ENCODE results near the gene CERK.

The CERK gene

DNA sequence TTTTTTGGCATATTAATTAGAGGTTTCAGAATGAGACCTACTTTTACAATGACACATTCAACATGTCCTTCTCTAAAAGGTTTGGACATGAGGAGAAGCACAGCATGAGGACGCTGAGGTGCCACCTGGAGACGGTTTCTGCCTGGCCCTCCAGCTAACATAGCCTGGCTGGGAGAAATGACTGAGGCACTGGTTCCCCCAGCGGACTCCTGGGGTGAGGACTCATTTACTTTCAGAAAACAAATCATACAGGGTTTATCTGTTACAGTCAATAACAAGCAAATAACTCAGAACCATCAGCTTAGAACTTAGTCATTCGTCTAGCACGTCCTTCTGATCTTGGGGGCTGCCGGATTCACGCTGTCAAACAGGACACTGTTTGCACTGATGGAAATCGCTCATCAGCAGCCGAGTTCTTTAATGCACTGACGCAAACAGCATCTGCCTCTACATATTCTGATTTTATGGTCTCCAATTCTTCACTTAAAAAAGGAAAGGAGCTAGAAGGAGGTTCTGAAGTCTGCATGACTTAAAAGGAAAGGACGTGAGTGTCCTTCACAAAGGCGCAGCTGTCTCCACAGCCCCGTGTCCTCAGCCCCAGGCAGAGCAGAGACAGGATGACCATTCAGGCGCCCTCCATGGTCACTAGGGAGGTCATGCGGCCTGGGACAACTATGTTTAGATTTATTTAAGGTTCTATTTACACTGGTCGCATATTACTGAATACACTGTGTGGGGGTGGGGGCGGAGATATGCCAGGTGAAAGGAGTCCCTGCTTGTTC lies 44.2 kb downstream of the CERK start:
- Histone ChIP-seq H3K4me3 (ENCODE audit: low read length) (no peak overlapping the region), H3K9ac (ENCODE audit: low read depth, low read length) (no peak overlapping the region), H3K27me3 (ENCODE audit: control insufficient read depth, insufficient read depth, low read length) (no peaks in the 10 kb centered on the region), H3K9me3 (replicated peaks; ENCODE audit: low read length) (no peaks in the 10 kb centered on the region), H3K4me1 (ENCODE audit: control insufficient read depth, insufficient read depth, low read length) (no peaks in the 10 kb centered on the region), H3K4me2 (ENCODE audit: low read length) (no peak overlapping the region), H3K36me3 (ENCODE audit: insufficient read depth, low read length) (peaks cover 78% of the 10 kb centered on the region)

DNA sequence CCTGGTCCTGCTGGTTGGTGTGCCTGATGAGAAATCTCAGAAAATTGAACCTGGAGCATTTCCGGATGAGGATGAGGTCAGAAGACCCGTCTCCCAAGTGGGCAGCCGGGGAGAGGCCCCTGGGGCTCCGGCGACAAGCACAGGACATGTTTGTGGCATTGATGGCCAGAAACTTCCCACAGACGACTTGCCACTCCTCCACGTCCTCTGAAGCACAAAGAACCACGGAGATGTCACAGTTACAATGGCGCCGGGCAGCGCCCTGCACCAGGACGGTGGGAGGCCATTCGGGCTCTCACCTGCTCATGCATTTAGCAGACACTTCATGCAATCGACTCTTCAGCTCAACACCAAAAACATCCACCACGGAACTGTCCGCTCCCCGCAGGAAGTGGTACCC lies 46.5 kb downstream of the CERK start:
- H3K27me3 ChIP-seq (ENCODE audit: control insufficient read depth, insufficient read depth, low read length): no peaks in the 10 kb centered on the region
- H3K9ac ChIP-seq (ENCODE audit: low read depth, low read length): no peak overlapping the region
- no peaks in the 10 kb centered on the region for H3K9me3 ChIP-seq (replicated peaks; ENCODE audit: low read length)
- peaks cover 79% of the 10 kb centered on the region for H3K36me3 ChIP-seq (ENCODE audit: insufficient read depth, low read length)
- no peak overlapping the region for H3K4me2 ChIP-seq (ENCODE audit: low read length)
- no peaks in the 10 kb centered on the region for H3K4me1 ChIP-seq (ENCODE audit: control insufficient read depth, insufficient read depth, low read length)
- no peak overlapping the region for H3K4me3 ChIP-seq (ENCODE audit: low read length)

DNA sequence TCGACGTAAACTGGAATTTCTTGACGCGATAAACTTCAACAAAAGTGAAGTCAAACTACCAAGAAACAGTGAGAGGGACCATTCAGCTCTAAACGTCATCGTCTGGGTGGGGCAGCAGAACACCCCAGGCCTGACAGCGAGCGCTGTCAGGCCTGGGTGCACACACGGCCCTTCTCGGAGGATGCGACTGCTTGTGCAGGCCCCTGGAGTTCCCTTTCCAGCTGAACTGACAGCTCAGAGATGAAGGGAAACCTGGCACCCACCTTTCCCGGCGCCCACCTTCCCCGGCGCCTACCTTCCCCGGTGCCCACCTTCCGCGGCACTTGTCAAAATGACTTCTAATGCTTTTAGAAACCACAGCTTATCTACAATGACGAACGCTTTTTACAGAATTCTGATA lies 47.9 kb downstream of the CERK start:
- H3K4me1 ChIP-seq (ENCODE audit: control insufficient read depth, insufficient read depth, low read length): no peaks in the 10 kb centered on the region
- H3K36me3 ChIP-seq (ENCODE audit: insufficient read depth, low read length): peaks cover 80% of the 10 kb centered on the region
- no peak overlapping the region for H3K4me2 ChIP-seq (ENCODE audit: low read length)
- H3K9me3 ChIP-seq (replicated peaks; ENCODE audit: low read length): no peaks in the 10 kb centered on the region
- H3K27me3 ChIP-seq (ENCODE audit: control insufficient read depth, insufficient read depth, low read length): no peaks in the 10 kb centered on the region
- H3K9ac ChIP-seq (ENCODE audit: low read depth, low read length): no peak overlapping the region
- no peak overlapping the region for H3K4me3 ChIP-seq (ENCODE audit: low read length)

DNA sequence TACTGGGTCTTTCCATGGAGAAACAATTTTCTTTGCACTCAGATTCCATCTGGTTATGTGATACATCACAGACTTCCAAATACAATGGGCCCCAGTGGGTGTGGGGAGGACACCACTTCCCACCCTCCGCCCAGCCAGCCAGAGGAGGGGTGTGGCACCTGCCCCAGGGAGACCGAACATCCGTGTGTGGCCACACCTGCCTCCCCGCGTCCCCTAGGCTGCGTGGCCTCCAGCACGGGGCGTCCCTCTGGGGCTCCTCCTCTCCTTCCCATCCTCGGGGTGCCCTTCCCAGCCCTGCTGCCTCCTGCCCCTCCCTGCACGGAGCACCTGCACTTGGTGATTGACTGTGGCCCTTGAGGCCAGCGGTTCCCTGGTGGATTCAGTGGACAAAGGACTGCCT lies 49.1 kb downstream of the CERK start:
- H3K4me3 ChIP-seq (ENCODE audit: low read length): no peak overlapping the region
- no peaks in the 10 kb centered on the region for H3K4me1 ChIP-seq (ENCODE audit: control insufficient read depth, insufficient read depth, low read length)
- H3K36me3 ChIP-seq (ENCODE audit: insufficient read depth, low read length): peaks cover 74% of the 10 kb centered on the region
- no peaks in the 10 kb centered on the region for H3K9me3 ChIP-seq (replicated peaks; ENCODE audit: low read length)
- H3K27me3 ChIP-seq (ENCODE audit: control insufficient read depth, insufficient read depth, low read length): no peaks in the 10 kb centered on the region
- H3K9ac ChIP-seq (ENCODE audit: low read depth, low read length): no peak overlapping the region
- no peak overlapping the region for H3K4me2 ChIP-seq (ENCODE audit: low read length)

DNA sequence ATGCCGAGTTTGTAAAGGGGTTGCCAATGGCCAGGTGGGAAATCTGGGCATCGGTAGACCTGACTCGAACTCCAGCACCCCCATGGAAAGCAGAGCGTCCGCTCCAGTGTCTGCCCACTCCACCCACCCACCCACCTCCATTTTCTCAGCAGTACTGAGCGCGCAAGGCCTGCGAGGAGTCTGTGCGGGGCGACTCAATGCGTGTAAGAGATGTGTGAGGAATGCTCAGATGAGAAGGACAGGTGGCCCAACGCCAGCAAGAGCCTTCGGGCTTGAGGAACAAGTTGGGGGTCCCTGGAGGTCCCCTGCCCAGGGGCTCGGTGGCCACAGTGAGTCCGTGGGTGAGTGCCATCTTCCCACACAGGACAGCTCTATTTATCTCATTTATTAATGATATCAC lies 50.6 kb downstream of the CERK start:
- H3K9me3 ChIP-seq (replicated peaks; ENCODE audit: low read length): no peaks in the 10 kb centered on the region
- no peak overlapping the region for H3K9ac ChIP-seq (ENCODE audit: low read depth, low read length)
- H3K4me1 ChIP-seq (ENCODE audit: control insufficient read depth, insufficient read depth, low read length): no peaks in the 10 kb centered on the region
- peaks cover 62% of the 10 kb centered on the region for H3K36me3 ChIP-seq (ENCODE audit: insufficient read depth, low read length)
- no peaks in the 10 kb centered on the region for H3K27me3 ChIP-seq (ENCODE audit: control insufficient read depth, insufficient read depth, low read length)
- no peak overlapping the region for H3K4me2 ChIP-seq (ENCODE audit: low read length)
- H3K4me3 ChIP-seq (ENCODE audit: low read length): no peak overlapping the region

DNA sequence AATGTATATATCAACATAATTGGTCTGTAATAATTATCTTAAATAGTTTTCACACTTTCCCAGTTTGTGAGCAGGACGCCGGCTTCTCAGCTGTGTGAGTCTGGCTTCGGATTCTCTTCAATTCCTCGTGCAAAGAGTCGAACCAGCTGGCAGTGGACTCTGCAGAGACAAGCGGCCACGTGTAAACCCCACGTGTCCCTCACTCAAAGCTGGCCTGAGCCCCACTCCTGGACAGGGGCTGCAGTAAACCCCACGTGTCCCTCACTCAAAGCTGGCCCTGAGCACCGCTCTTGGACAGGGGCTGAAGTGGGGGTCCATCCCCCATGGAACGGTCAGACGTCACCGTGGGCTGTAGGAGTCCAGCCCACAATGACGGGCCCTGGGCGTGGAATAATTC lies 51.0 kb downstream of the CERK start:
- no peak overlapping the region for H3K4me2 ChIP-seq (ENCODE audit: low read length)
- no peaks in the 10 kb centered on the region for H3K4me1 ChIP-seq (ENCODE audit: control insufficient read depth, insufficient read depth, low read length)
- no peaks in the 10 kb centered on the region for H3K27me3 ChIP-seq (ENCODE audit: control insufficient read depth, insufficient read depth, low read length)
- H3K9ac ChIP-seq (ENCODE audit: low read depth, low read length): no peak overlapping the region
- H3K9me3 ChIP-seq (replicated peaks; ENCODE audit: low read length): no peaks in the 10 kb centered on the region
- peaks cover 62% of the 10 kb centered on the region for H3K36me3 ChIP-seq (ENCODE audit: insufficient read depth, low read length)
- no peak overlapping the region for H3K4me3 ChIP-seq (ENCODE audit: low read length)

DNA sequence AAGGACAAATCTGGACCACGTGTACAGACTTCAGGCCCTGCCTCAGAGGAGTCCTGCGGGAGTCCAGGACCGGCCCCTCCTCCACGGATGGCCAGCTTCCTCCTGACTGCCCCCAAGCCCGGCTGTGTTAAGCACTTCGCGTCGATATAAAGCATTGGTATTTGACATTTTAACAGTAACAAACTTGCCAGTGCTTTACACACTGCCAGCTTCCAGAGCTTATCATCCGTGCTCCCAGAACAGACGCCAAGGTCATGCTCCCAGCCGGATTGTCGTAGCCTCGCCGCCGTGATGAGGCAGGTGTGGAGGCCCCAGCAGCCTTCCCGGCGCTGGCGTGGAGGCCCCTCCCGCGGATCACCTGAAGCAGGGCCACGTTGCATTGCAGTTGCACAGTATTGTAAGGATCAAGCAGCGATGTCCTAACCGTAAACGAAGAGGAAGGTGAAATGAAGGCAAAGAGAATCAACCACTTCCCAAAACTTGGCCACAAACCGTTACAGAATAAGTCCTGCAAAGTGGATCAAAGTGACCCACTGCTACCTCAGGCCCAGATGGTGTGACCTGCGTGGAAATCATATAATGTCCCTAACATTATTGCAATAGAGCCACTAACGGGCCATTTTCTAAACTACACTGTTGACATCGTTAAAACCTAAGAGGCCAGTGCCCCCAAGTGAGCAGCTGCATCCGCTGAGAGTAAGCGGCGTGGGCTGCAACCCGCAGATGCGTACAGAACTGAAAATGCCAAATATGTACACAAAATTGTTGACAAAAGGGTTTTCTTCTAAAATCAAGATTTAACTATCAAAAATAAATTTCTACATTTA lies 51.6 kb downstream of the CERK start:
- Histone ChIP-seq H3K4me2 (ENCODE audit: low read length) (no peak overlapping the region), H3K36me3 (ENCODE audit: insufficient read depth, low read length) (peaks cover 56% of the 10 kb centered on the region), H3K9me3 (replicated peaks; ENCODE audit: low read length) (no peaks in the 10 kb centered on the region), H3K9ac (ENCODE audit: low read depth, low read length) (no peak overlapping the region), H3K4me3 (ENCODE audit: low read length) (no peak overlapping the region), H3K27me3 (ENCODE audit: control insufficient read depth, insufficient read depth, low read length) (no peaks in the 10 kb centered on the region), H3K4me1 (ENCODE audit: control insufficient read depth, insufficient read depth, low read length) (no peaks in the 10 kb centered on the region)

DNA sequence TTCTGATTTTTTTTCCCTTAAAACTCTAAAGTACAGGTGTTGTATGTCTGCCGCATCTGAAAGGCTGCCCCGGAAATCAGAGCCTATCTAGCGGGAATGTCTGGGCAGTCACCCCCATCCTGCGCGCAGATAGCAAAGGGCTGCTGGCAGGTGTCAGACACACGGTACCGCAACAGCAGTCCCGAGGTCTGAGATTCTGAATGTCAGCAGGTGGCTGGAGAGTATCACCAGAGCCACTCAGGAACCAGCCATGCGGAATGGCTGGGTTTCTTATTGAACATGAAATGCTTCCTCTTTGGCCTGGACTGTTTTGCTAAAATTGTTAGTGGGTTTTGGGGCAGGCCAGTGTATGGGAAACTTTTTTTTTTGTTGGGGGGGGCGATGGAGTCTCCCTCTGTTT lies 53.3 kb downstream of the CERK start:
- H3K36me3 ChIP-seq (ENCODE audit: insufficient read depth, low read length): peaks cover 41% of the 10 kb centered on the region
- H3K27me3 ChIP-seq (ENCODE audit: control insufficient read depth, insufficient read depth, low read length): no peaks in the 10 kb centered on the region
- no peak overlapping the region for H3K9ac ChIP-seq (ENCODE audit: low read depth, low read length)
- no peak overlapping the region for H3K4me3 ChIP-seq (ENCODE audit: low read length)
- H3K9me3 ChIP-seq (replicated peaks; ENCODE audit: low read length): no peaks in the 10 kb centered on the region
- H3K4me2 ChIP-seq (ENCODE audit: low read length): no peak overlapping the region
- no peaks in the 10 kb centered on the region for H3K4me1 ChIP-seq (ENCODE audit: control insufficient read depth, insufficient read depth, low read length)

DNA sequence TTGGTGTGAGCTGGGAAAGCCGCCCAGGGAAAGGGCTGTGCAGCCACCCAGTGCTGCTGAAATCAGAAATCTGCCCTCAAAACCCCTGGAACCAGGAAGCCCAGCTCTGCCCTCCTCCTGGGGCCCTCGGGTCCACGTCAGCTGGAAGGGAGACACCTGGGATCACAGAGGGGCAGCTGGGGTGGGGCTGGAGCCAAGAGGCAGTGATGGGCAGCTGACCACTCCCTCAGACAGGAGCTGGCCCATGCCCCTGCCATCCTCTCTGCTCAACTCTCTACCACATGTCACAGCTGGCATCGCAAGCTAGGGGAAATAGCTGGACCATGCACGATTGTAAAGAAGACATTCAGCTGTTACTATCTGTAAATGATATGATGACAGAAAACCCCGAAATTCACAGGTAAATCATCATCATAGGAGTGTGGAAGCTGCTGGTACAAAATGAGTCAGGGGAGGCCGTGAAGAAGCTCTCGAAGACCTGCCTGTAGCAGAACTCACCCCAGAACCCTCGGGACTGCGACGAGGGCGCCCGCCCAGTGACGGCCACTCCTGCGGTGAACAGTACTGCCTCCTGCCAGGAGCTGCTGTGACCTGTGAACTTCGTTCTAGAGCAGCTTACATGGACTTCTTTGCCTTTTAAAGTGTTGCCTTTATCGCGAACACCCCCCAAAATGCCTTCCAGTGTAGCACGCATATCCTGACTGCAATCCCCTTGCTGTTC lies 55.9 kb downstream of the CERK start:
- Histone ChIP-seq H3K4me1 (ENCODE audit: control insufficient read depth, insufficient read depth, low read length) (no peaks in the 10 kb centered on the region), H3K9me3 (replicated peaks; ENCODE audit: low read length) (no peaks in the 10 kb centered on the region), H3K4me3 (ENCODE audit: low read length) (no peak overlapping the region), H3K9ac (ENCODE audit: low read depth, low read length) (no peak overlapping the region), H3K4me2 (ENCODE audit: low read length) (no peak overlapping the region), H3K36me3 (ENCODE audit: insufficient read depth, low read length) (peaks cover 23% of the 10 kb centered on the region), H3K27me3 (ENCODE audit: control insufficient read depth, insufficient read depth, low read length) (no peaks in the 10 kb centered on the region)

DNA sequence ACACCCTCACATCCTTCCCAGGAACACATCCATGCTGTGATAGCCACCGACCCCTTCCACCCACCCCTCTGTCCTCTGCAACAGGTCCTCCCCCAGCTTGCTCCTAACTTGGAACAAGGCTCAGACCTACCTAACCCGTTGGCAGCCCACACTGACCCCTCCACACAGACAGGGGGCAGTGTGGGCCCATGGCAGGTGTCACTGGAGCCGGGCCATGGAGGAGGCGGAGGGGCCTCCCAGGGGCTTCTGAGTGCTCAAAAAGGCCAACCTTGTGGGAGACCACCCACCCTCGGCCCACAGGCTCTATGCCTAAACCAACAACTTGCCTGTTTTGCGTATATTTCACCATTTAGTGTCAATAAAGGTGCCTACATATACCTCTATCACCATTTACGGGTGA lies 57.0 kb downstream of the CERK start:
- peaks cover 12% of the 10 kb centered on the region for H3K36me3 ChIP-seq (ENCODE audit: insufficient read depth, low read length)
- H3K4me3 ChIP-seq (ENCODE audit: low read length): no peak overlapping the region
- H3K9me3 ChIP-seq (replicated peaks; ENCODE audit: low read length): no peaks in the 10 kb centered on the region
- no peak overlapping the region for H3K4me2 ChIP-seq (ENCODE audit: low read length)
- no peak overlapping the region for H3K9ac ChIP-seq (ENCODE audit: low read depth, low read length)
- H3K27me3 ChIP-seq (ENCODE audit: control insufficient read depth, insufficient read depth, low read length): no peaks in the 10 kb centered on the region
- H3K4me1 ChIP-seq (ENCODE audit: control insufficient read depth, insufficient read depth, low read length): no peaks in the 10 kb centered on the region

DNA sequence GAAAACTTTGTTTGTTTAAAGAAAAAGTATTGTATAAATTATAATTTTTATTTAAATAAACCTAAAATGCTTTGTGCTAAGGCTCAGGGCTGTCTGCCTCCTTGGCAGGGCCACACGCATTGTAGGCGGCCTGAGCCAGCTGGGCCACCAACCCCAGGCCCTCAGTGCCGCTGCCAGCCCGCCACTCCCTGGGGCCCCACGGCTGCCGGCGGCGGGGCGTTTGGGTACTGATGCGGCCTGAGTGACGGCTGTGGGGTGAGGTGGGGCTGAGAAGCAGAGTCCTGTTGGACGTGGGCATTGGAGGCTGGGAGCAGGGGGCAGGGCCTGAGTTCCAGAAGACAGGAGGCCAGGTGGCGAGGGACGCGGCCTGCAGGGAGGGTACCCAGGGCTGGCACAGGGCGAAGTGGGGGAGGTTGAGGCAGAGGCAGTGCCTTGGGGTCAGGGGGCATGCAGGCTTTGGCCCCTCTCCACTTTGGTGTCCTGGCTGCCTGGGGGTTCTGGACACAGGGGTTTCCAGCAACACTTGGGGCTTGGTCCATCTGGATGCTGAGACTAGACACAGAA lies 58.3 kb downstream of the CERK start:
- H3K27me3 ChIP-seq (ENCODE audit: control insufficient read depth, insufficient read depth, low read length): no peaks in the 10 kb centered on the region
- no peaks in the 10 kb centered on the region for H3K4me1 ChIP-seq (ENCODE audit: control insufficient read depth, insufficient read depth, low read length)
- H3K4me3 ChIP-seq (ENCODE audit: low read length): no peak overlapping the region
- no peak overlapping the region for H3K4me2 ChIP-seq (ENCODE audit: low read length)
- H3K9ac ChIP-seq (ENCODE audit: low read depth, low read length): no peak overlapping the region
- no peaks in the 10 kb centered on the region for H3K9me3 ChIP-seq (replicated peaks; ENCODE audit: low read length)
- peaks cover 4% of the 10 kb centered on the region for H3K36me3 ChIP-seq (ENCODE audit: insufficient read depth, low read length)
